ENCODE data around the gene HMCES. TPM values are rescaled to one million over a fixed set of nuclear protein-coding genes. Genes with fewer than 3 reads are reported as not detected.

Gene HMCES
- total and polyA plus RNA-seq, 11 donors = 30.0 to 46.6 (median 37.7) TPM

DNA sequence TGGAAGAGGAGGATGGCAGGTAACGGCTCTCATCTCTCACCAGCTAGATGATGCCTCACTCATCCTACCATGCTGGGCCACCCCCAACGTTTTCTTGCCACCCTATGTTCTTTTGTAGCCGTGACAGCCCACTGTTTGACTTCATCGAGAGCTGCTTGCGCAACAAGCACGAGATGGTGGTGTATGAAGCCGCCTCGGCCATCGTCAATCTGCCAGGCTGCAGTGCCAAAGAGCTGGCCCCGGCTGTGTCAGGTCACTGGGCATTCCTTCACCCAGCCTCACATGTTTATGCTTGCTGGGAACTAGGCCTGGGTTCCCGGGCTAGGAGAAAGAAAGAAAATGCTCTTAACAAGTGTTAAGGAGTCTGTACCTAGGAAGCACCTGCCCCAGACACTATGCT is 21.1 kb upstream of the HMCES start:
- intact Hi-C loops (cut with DNase I) = no loop called here
- TF ChIP-seq, protein P1, sequence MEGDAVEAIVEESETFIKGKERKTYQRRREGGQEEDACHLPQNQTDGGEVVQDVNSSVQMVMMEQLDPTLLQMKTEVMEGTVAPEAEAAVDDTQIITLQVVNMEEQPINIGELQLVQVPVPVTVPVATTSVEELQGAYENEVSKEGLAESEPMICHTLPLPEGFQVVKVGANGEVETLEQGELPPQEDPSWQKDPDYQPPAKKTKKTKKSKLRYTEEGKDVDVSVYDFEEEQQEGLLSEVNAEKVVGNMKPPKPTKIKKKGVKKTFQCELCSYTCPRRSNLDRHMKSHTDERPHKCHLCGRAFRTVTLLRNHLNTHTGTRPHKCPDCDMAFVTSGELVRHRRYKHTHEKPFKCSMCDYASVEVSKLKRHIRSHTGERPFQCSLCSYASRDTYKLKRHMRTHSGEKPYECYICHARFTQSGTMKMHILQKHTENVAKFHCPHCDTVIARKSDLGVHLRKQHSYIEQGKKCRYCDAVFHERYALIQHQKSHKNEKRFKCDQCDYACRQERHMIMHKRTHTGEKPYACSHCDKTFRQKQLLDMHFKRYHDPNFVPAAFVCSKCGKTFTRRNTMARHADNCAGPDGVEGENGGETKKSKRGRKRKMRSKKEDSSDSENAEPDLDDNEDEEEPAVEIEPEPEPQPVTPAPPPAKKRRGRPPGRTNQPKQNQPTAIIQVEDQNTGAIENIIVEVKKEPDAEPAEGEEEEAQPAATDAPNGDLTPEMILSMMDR (IDR thresholded peaks at IDR 0.05) = no peak
- TF ChIP-seq POLR2A (IDR thresholded peaks at IDR 0.05) = no peak
- Histone ChIP-seq H3K9me3 (no peaks in the 10 kb centered on the region), H3K4me3 (no peak overlapping the region), H3K27me3 (no peaks in the 10 kb centered on the region), H3K27ac (peak overlapping the region in 1 of 12 donors; percentile 55), H3K4me1 (peaks cover 0 to 16% (median 2%) of the 10 kb centered on the region in 12 donors), H3K36me3 (peaks cover 0 to 100% (median 100%) of the 10 kb centered on the region in 9 donors)
- DNase-seq (no peak), ATAC-seq (peak in 2 of 4 donors; percentile 22 to 38)
- WGBS, 4 donors = 88 to 92% (median 90%) methylated on average over 11 of the region's 11 CpGs

DNA sequence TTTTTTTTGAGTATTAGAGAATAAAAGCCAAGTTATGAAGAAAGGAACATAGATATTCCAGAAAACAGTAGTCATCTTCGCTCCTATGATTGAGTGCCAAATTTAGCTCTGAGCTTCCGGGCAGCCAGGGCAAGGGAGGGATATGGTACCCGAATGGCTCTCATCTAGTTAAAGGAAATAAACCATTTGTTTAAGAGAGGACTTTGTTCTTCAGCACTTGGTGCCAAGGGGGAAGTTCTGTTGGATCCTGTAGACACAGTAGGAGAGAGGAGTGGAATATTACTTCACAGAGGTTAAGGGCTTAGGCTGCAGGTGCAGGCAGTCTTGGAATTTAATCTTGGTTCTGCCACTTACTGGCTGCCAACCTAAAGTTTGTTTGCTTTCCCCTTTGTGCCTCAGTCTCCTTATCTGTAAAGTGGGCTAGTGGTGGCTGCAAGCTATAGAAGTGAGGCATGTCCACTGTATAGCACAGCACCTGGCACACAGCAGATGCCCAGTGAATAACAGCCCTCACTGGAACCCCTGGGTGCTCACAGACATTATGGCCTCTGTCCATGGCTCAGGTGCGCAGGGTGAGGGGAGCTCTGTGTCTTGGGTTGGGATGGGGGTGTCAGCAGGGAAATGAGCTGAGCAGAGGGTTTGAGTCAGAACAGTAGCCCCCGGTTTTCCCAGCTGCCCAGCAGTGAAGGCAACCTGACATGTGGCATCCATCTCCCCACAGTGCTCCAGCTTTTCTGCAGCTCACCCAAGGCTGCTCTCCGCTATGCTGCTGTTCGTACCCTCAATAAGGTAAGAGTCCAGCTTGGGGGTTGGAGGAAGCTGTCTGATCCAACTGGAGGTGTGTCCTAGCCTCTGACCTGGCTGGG is 18.8 kb upstream of the HMCES start:
- TF ChIP-seq, protein P1 (IDR thresholded peaks at IDR 0.05) = no peak
- no peak for TF ChIP-seq POLR2A (IDR thresholded peaks at IDR 0.05)
- no peak for ATAC-seq

DNA sequence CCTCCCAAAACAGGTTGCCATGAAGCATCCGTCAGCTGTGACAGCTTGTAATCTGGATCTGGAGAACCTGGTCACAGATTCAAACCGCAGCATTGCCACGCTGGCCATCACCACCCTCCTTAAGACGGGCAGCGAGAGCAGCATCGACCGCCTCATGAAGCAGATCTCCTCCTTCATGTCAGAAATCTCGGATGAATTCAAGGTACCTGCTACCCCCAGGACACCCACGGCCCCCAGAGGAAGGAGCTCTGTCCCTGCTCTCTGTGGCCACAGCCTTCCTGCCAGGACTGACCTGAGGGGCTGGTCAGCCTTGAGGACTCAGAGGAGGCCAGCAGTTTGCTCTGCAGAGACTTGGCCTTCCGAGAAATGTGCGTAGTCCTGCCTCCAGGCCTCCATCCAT is 18.1 kb upstream of the HMCES start:
- ATAC-seq = no peak
- no peak overlapping the region for H3K27ac ChIP-seq
- intact Hi-C loops (cut with DNase I) = no loop called here
- DNase-seq = no peak
- H3K36me3 ChIP-seq = peaks cover 0 to 100% (median 100%) of the 10 kb centered on the region in 9 donors
- H3K4me1 ChIP-seq = peaks cover 0 to 15% (median 2%) of the 10 kb centered on the region in 12 donors
- no peak overlapping the region for H3K4me3 ChIP-seq
- no peaks in the 10 kb centered on the region for H3K27me3 ChIP-seq
- TF ChIP-seq, protein P1 (IDR thresholded peaks at IDR 0.05) = no peak
- no peak for TF ChIP-seq POLR2A (IDR thresholded peaks at IDR 0.05)
- 93 to 98% (median 96%) methylated on average over 6 to 11 of the region's 11 CpGs for WGBS, 4 donors
- H3K9me3 ChIP-seq = no peaks in the 10 kb centered on the region

More for the DNA sequence above, 18.8 kb upstream of the HMCES start:
- 84 to 94% (median 92%) methylated on average over 6 to 7 of the region's 7 CpGs for WGBS, 4 donors
- H3K36me3 ChIP-seq = peaks cover 0 to 100% (median 100%) of the 10 kb centered on the region in 9 donors
- H3K4me3 ChIP-seq = no peak overlapping the region
- H3K9me3 ChIP-seq = no peaks in the 10 kb centered on the region
- no peak overlapping the region for H3K27ac ChIP-seq
- H3K27me3 ChIP-seq = no peaks in the 10 kb centered on the region
- intact Hi-C loops (cut with DNase I) = no loop called here
- H3K4me1 ChIP-seq = peaks cover 0 to 16% (median 2%) of the 10 kb centered on the region in 12 donors
- DNase-seq = no peak

DNA sequence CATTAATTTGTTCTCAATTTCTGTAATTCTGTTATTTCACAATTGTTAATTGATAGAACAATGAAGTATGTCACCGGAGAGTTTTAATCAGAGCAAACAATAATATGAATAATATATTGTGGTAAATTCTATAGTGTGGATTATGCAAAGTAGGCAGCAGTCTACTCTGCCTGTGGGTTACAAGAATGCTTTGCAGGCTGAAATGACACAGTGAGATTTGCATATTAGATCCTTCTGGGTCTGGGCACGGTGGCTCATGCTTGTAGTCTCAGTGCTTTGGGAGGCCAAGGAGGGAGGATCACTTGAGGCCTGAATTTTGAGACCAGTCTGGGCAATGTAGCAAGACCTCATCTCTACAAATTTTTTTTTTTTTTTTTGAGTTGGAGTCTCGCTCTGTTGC is 16.8 kb upstream of the HMCES start:
- no peak overlapping the region for H3K27ac ChIP-seq
- no peaks in the 10 kb centered on the region for H3K27me3 ChIP-seq
- H3K36me3 ChIP-seq = peaks cover 0 to 100% (median 100%) of the 10 kb centered on the region in 9 donors
- TF ChIP-seq, protein P1 (IDR thresholded peaks at IDR 0.05) = no peak
- no peak for TF ChIP-seq POLR2A (IDR thresholded peaks at IDR 0.05)
- no peak overlapping the region for H3K4me3 ChIP-seq
- ATAC-seq (no peak), DNase-seq (no peak)
- intact Hi-C loops (cut with DNase I) = no loop called here
- peaks cover 0 to 2% (median 0%) of the 10 kb centered on the region in 12 donors for H3K4me1 ChIP-seq
- 89 to 99% (median 96%) methylated on average over 3 of the region's 3 CpGs for WGBS, 4 donors
- H3K9me3 ChIP-seq = no peaks in the 10 kb centered on the region
